Left lung (tissue), 10 donors: ENCODE data around the gene OPA3. TPM values are rescaled to one million over a fixed set of nuclear protein-coding genes. Genes with fewer than 3 reads are reported as not detected.
A peak's percentile ranks its signal among the peaks of the same experiment; 100 is the strongest.

Source experiments
- ATAC-seq: fragments of 200-7000 bp; cut with Tn5 transposase; one replicate; pipeline ENCODE4 v1.9.1; 2020; ENCODE audit warnings: moderate library complexity
- DNase-seq, 4 donors: peaks; one replicate each; pipeline ENCODE4 v3.0.0-alpha.2; 2013 to 2020
- H3K27ac ChIP-seq, 2 donors: fragments of 200-600 bp; sonication (generic) in 1 of 2; one replicate each; pipeline versions ENCODE4 v1.5.0 to v1.8.0; 2020 to 2021
- H3K27me3 ChIP-seq, 2 donors: fragments of 200-600 bp; sonication (generic) in 1 of 2; one replicate each; pipeline versions ENCODE4 v1.5.0 to v1.8.0; 2020 to 2021
- H3K36me3 ChIP-seq, 2 donors: fragments of 200-600 bp; sonication (generic) in 1 of 2; one replicate each; pipeline versions ENCODE4 v1.5.0 to v1.8.0; 2020 to 2021
- H3K4me1 ChIP-seq, 2 donors: fragments of 200-600 bp; one replicate each; pipeline ENCODE4 v1.8.0; 2021
- H3K4me3 ChIP-seq, 2 donors: fragments of 200-600 bp; sonication (generic) in 1 of 2; one replicate each; pipeline versions ENCODE4 v1.5.0 to v1.8.0; 2020 to 2021; ENCODE audit warnings: mild to moderate bottlenecking in 1 of 2
- H3K9me3 ChIP-seq, 2 donors: fragments of 200-600 bp; sonication (generic) in 1 of 2; one replicate each; pipeline versions ENCODE4 v1.5.0 to v1.8.0; 2020 to 2021
- CTCF ChIP-seq, 2 donors: fragments of 200-600 bp; sonication (generic) in 1 of 2; IDR thresholded peaks; one replicate each; pipeline versions ENCODE4 v1.5.0 to v1.8.0; 2021; ENCODE audit warnings: antibody characterized with exemption in 2 of 2
- intact Hi-C, 2 donors: fragments of 100-400 bp; cut with DNase I; formaldehyde crosslinking; loops; one replicate each; pipeline versions ENCODE4 v1.11.2 to v1.14.2; 2022
- polyA plus RNA-seq, 6 donors: library from polyadenylated mRNA; unstranded; fragments of 120-200 nt; gene quantifications; one replicate each; pipeline ENCODE4 v1.2.1, GENCODE V29; 2013; ENCODE audit not compliant: insufficient read length in 6 of 6
- total RNA-seq, 2 donors: library from RNA; stranded (reverse); fragmentation: NEBNext Ultra II Directional; extraction: Animal tissue kit (Norgen Biotek cat#: 25700); gene quantifications; one replicate each; pipeline ENCODE4 v1.2.1, GENCODE V29; 2021
- donor health status: DM: no; HTN: yes; CAD: no.
- donor health status: DM: no; HTN: no; CAD: no.

OPA3 gene
- total and polyA plus RNA-seq, 8 donors = 4.8 to 17.9 (median 7.2) TPM

- peaks cover 0 to 17% of the 10 kb centered on the region in 2 donors for H3K27me3 ChIP-seq
- DNase-seq = no peak
- H3K4me1 ChIP-seq = peaks cover 2 to 28% of the 10 kb centered on the region in 2 donors
- no peak for ATAC-seq
- H3K36me3 ChIP-seq = peaks cover 0 to 30% of the 10 kb centered on the region in 2 donors
- no peak overlapping the region for H3K27ac ChIP-seq
- no peak overlapping the region for H3K4me3 ChIP-seq
- TF ChIP-seq CTCF (IDR thresholded peaks at IDR 0.05) = no peak
- intact Hi-C loops = no loop called here
- H3K9me3 ChIP-seq = no peaks in the 10 kb centered on the region
Observed at GRCh38 chr19:45531349-45531748, 53.3 kb downstream of the OPA3 start.

GRCh38 chr19:45529420-45529785 lies 55.2 kb downstream of the OPA3 start:
- intact Hi-C loops = no loop called here
- Histone ChIP-seq H3K4me3 (peak overlapping the region in 1 of 2 donors; percentile 28), H3K27ac (no peak overlapping the region), H3K27me3 (peaks cover 0 to 17% of the 10 kb centered on the region in 2 donors), H3K36me3 (peaks cover 0 to 49% of the 10 kb centered on the region in 2 donors), H3K9me3 (no peaks in the 10 kb centered on the region), H3K4me1 (peaks cover 2 to 48% of the 10 kb centered on the region in 2 donors)
- DNase-seq (no peak), ATAC-seq (no peak)
- no peak for TF ChIP-seq CTCF (IDR thresholded peaks at IDR 0.05)

GRCh38 chr19:45528744-45529419 lies 55.7 kb downstream of the OPA3 start:
- Histone ChIP-seq H3K27me3 (peaks cover 0 to 17% of the 10 kb centered on the region in 2 donors), H3K27ac (no peak overlapping the region), H3K9me3 (no peaks in the 10 kb centered on the region), H3K4me1 (peaks cover 2 to 49% of the 10 kb centered on the region in 2 donors), H3K36me3 (peaks cover 0 to 55% of the 10 kb centered on the region in 2 donors), H3K4me3 (peak overlapping the region; percentile 19 to 28)
- DNase-seq (peak in 2 of 4 donors; percentile 39 to 82), ATAC-seq (peak; percentile 82)
- intact Hi-C loops = no loop called here
- no peak for TF ChIP-seq CTCF (IDR thresholded peaks at IDR 0.05)

- H3K36me3 ChIP-seq = peaks cover 0 to 61% of the 10 kb centered on the region in 2 donors
- no peak overlapping the region for H3K27ac ChIP-seq
- peaks cover 2 to 56% of the 10 kb centered on the region in 2 donors for H3K4me1 ChIP-seq
- intact Hi-C loops = no loop called here
- H3K27me3 ChIP-seq = peaks cover 0 to 17% of the 10 kb centered on the region in 2 donors
- H3K9me3 ChIP-seq = no peaks in the 10 kb centered on the region
- ATAC-seq (peak; percentile 1), DNase-seq (no peak)
- no peak for TF ChIP-seq CTCF (IDR thresholded peaks at IDR 0.05)
- peak overlapping the region in 1 of 2 donors; percentile 19 for H3K4me3 ChIP-seq
Observed at GRCh38 chr19:45528149-45528743, 56.4 kb downstream of the OPA3 start.

- Histone ChIP-seq H3K4me1 (peaks cover 2 to 61% of the 10 kb centered on the region in 2 donors), H3K27ac (no peak overlapping the region), H3K9me3 (no peaks in the 10 kb centered on the region), H3K4me3 (no peak overlapping the region), H3K27me3 (peaks cover 0 to 17% of the 10 kb centered on the region in 2 donors), H3K36me3 (peaks cover 0 to 66% of the 10 kb centered on the region in 2 donors)
- DNase-seq = no peak
- ATAC-seq = no peak
- no peak for TF ChIP-seq CTCF (IDR thresholded peaks at IDR 0.05)
- intact Hi-C loops = no loop called here
Observed at GRCh38 chr19:45527731-45528130, 56.9 kb downstream of the OPA3 start.
